ENCODE data around the gene HRAS.
A peak's percentile ranks its signal among the peaks of the same experiment; 100 is the strongest.

Gene HRAS

DNA sequence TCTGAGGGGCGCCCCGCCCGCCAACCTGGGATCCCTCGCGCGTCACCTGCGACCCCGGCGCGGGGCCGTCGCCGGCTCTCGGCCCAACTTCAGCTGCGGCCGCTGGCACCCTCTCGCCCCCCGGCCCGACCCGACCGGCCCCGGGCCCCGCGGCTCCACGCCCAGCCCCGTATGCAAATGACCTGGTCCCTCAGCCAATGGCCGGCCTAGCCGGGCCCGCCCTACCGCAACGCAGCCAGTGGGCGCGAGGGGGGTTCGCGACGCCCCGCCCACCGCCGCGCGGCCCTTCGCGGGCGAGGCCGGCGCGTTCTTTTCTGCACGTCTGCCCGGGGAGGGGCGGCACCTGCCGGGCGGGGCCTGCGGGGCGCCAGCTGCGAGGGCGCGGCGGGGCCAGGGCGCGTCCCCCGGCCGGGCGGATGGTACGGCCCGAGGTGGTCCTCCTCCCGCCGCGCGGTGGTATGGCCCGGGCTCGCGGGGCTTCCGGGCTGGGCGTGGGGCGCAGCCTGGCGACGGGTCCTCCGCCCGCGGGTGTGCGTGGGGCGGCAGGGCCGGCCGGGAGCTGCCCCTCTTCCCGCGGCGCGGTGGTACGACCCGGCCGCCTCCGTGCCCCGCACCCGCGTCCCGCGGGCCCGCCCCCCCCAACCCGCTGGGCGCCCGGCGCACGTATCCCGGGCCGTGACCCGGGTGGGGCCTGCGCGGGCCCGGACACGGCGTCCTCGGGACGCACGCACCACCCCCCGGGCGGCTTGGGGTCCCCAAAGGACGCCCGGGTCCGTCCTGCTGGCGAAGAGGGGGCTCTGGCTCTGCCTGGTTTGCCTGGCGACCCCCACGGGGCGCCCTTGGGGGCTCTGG, 33.2 kb upstream of the HRAS start:
- Histone ChIP-seq H3F3A (ENCODE audit: control insufficient read depth, insufficient read depth) (no peaks in the 10 kb centered on the region), H4K20me1 (ENCODE audit: control insufficient read depth, insufficient read depth, low read depth, low read length) (no peaks in the 10 kb centered on the region), H3K4me1 (ENCODE audit: control insufficient read depth, low read length) (peaks cover 19% of the 10 kb centered on the region), H3K36me3 (ENCODE audit: control insufficient read depth, low read length) (peaks cover 15% of the 10 kb centered on the region), H3K9me3 (ENCODE audit: control insufficient read depth, insufficient read depth, low read length) (no peaks in the 10 kb centered on the region), H3K27me3 (ENCODE audit: control insufficient read depth, low read length) (0 out of 2 replicates have a peak, but pooled peaks cover 2% of the 10 kb centered on the region), H3K9me2 (replicated peaks; ENCODE audit: control insufficient read depth, low read length) (no peaks in the 10 kb centered on the region), H3K4me3 (ENCODE audit: low read length) (peak overlapping the region; percentile 89), H3K79me2 (ENCODE audit: control insufficient read depth, low read length) (peaks cover 10% of the 10 kb centered on the region), H3K27ac (ENCODE audit: low read depth, low read length) (no peak overlapping the region), H3K4me2 (ENCODE audit: low read length) (peak overlapping the region; percentile 79)
- no peak for TF ChIP-seq EZH2phosphoT487 (IDR thresholded peaks at IDR 0.05; ENCODE audit: borderline replicate concordance, low read length)
- TF ChIP-seq, protein P1, sequence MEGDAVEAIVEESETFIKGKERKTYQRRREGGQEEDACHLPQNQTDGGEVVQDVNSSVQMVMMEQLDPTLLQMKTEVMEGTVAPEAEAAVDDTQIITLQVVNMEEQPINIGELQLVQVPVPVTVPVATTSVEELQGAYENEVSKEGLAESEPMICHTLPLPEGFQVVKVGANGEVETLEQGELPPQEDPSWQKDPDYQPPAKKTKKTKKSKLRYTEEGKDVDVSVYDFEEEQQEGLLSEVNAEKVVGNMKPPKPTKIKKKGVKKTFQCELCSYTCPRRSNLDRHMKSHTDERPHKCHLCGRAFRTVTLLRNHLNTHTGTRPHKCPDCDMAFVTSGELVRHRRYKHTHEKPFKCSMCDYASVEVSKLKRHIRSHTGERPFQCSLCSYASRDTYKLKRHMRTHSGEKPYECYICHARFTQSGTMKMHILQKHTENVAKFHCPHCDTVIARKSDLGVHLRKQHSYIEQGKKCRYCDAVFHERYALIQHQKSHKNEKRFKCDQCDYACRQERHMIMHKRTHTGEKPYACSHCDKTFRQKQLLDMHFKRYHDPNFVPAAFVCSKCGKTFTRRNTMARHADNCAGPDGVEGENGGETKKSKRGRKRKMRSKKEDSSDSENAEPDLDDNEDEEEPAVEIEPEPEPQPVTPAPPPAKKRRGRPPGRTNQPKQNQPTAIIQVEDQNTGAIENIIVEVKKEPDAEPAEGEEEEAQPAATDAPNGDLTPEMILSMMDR (IDR thresholded peaks at IDR 0.05; ENCODE audit: low read depth, low read length, poor library complexity, severe bottlenecking), result no peak

DNA sequence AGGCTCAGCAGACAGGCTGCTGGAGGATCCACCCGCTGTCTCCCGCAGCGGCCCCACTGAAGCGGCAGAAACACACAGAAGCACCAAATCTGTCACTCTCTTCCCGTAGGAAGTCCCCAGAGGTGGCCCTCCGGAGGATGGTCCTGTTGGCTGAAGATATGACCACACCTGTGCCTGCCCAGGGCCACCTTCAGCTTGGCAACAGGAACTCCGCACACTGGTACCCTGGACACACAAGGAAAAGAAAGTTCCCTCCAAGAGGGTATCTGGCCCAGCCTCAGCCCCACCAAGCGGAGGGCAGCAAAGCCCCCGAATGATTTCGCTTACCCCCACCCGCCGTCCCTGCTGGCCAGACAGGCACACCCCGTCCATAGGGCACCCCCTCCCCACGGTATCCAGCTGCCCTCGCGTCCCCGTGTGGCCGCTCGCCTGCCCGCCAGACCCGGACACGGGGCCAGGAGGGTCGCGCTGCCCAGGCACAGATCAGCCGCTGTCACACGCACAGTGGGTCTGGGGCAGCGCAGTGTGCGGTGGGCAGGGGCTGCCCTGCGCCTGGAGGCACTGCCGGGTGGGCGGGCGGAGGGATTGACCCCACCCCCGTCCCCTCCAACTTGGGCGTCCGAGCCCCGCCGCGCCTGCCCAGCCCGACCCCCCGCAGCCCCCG, 32.4 kb upstream of the HRAS start:
- H3K4me2 ChIP-seq (ENCODE audit: low read length), result peak overlapping the region; percentile 79
- no peaks in the 10 kb centered on the region for H3K9me2 ChIP-seq (replicated peaks; ENCODE audit: control insufficient read depth, low read length)
- peaks cover 19% of the 10 kb centered on the region for H3K4me1 ChIP-seq (ENCODE audit: control insufficient read depth, low read length)
- H3K9me3 ChIP-seq (ENCODE audit: control insufficient read depth, insufficient read depth, low read length), result no peaks in the 10 kb centered on the region
- no peaks in the 10 kb centered on the region for H4K20me1 ChIP-seq (ENCODE audit: control insufficient read depth, insufficient read depth, low read depth, low read length)
- 0 out of 2 replicates have a peak, but pooled peaks cover 2% of the 10 kb centered on the region for H3K27me3 ChIP-seq (ENCODE audit: control insufficient read depth, low read length)
- no peaks in the 10 kb centered on the region for H3F3A ChIP-seq (ENCODE audit: control insufficient read depth, insufficient read depth)
- peaks cover 10% of the 10 kb centered on the region for H3K79me2 ChIP-seq (ENCODE audit: control insufficient read depth, low read length)
- TF ChIP-seq, protein P1 (IDR thresholded peaks at IDR 0.05; ENCODE audit: low read depth, low read length, poor library complexity, severe bottlenecking), result no peak
- TF ChIP-seq EZH2phosphoT487 (IDR thresholded peaks at IDR 0.05; ENCODE audit: borderline replicate concordance, low read length), result no peak
- peak overlapping the region; percentile 89 for H3K4me3 ChIP-seq (ENCODE audit: low read length)
- H3K36me3 ChIP-seq (ENCODE audit: control insufficient read depth, low read length), result peaks cover 15% of the 10 kb centered on the region
- no peak overlapping the region for H3K27ac ChIP-seq (ENCODE audit: low read depth, low read length)

DNA sequence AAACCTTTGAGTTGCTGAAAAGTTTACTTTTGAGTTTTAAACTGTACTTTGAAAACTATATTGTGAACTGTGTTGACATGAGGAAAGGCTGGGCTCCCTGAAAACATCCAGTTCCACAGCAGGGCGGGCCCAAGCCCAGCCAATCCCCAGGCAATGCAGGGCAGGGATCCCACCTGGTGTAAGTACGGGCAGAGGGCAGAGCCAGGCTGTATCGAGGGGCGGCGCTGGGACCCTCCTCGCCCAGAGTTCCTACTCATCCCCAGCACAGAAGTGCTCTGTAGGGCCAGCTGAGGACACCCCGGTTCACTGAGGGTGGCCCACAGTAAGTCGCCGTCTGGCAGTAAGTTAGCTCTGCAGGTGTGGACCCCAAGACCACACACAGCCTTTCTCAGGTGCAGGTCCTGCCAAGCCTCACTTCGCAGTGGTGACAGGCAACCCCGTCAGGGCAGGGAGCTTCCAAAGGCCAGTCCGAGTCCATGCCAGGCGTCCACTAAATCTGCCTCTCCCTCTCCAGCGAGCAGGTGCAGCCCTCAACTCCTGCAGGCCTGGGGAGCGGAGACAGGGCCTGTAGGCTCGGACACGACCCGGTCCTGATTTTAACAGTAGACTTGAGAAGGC, 31.7 kb upstream of the HRAS start:
- H3K4me1 ChIP-seq (ENCODE audit: control insufficient read depth, low read length), result peaks cover 19% of the 10 kb centered on the region
- H3F3A ChIP-seq (ENCODE audit: control insufficient read depth, insufficient read depth), result no peaks in the 10 kb centered on the region
- peaks cover 15% of the 10 kb centered on the region for H3K36me3 ChIP-seq (ENCODE audit: control insufficient read depth, low read length)
- H3K9me2 ChIP-seq (replicated peaks; ENCODE audit: control insufficient read depth, low read length), result no peaks in the 10 kb centered on the region
- no peaks in the 10 kb centered on the region for H3K9me3 ChIP-seq (ENCODE audit: control insufficient read depth, insufficient read depth, low read length)
- no peak for TF ChIP-seq EZH2phosphoT487 (IDR thresholded peaks at IDR 0.05; ENCODE audit: borderline replicate concordance, low read length)
- no peak overlapping the region for H3K27ac ChIP-seq (ENCODE audit: low read depth, low read length)
- peak overlapping the region; percentile 89 for H3K4me3 ChIP-seq (ENCODE audit: low read length)
- no peaks in the 10 kb centered on the region for H4K20me1 ChIP-seq (ENCODE audit: control insufficient read depth, insufficient read depth, low read depth, low read length)
- H3K4me2 ChIP-seq (ENCODE audit: low read length), result peak overlapping the region; percentile 79
- peaks cover 10% of the 10 kb centered on the region for H3K79me2 ChIP-seq (ENCODE audit: control insufficient read depth, low read length)
- H3K27me3 ChIP-seq (ENCODE audit: control insufficient read depth, low read length), result 0 out of 2 replicates have a peak, but pooled peaks cover 2% of the 10 kb centered on the region

Measured in DOHH2 (cell line).